ENCODE data around the gene CACNA2D3.

CACNA2D3 gene

GRCh38 chr3:54915976-54916375 is 793.6 kb downstream of the CACNA2D3 start:
- no peaks in the 10 kb centered on the region for H3K9me3 ChIP-seq (ENCODE audit: low read depth, low read length)
- no peak overlapping the region for H3K27ac ChIP-seq
- no peak overlapping the region for H3K4me3 ChIP-seq
- no peaks in the 10 kb centered on the region for H3K36me3 ChIP-seq (ENCODE audit: insufficient read depth, low read length)
- no peak for TF ChIP-seq POLR2AphosphoS5 (IDR thresholded peaks at IDR 0.05; ENCODE audit: borderline replicate concordance, low read depth, low read length)
- no peak overlapping the region for H3K9ac ChIP-seq (ENCODE audit: insufficient read length)
- no peak for DNase-seq (ENCODE audit: low read depth, low spot score)

GRCh38 chr3:54916732-54917131 is 794.4 kb downstream of the CACNA2D3 start:
- H3K36me3 ChIP-seq (ENCODE audit: insufficient read depth, low read length) = no peaks in the 10 kb centered on the region
- no peak overlapping the region for H3K9ac ChIP-seq (ENCODE audit: insufficient read length)
- no peak overlapping the region for H3K4me3 ChIP-seq
- H3K27ac ChIP-seq = no peak overlapping the region
- no peak for DNase-seq (ENCODE audit: low read depth, low spot score)
- TF ChIP-seq EZH2 (IDR thresholded peaks at IDR 0.05) (no peak), POLR2AphosphoS5 (IDR thresholded peaks at IDR 0.05; ENCODE audit: borderline replicate concordance, low read depth, low read length) (no peak), FOXP2 (optimal IDR thresholded peaks at IDR 0.05; ENCODE audit: control extremely low read depth, extremely low read length, insufficient read depth) (no peak)
- H3K9me3 ChIP-seq (ENCODE audit: low read depth, low read length) = no peaks in the 10 kb centered on the region

- Histone ChIP-seq H3K9me3 (ENCODE audit: low read depth, low read length) (no peaks in the 10 kb centered on the region), H3K9ac (ENCODE audit: insufficient read length) (no peak overlapping the region), H3K4me3 (no peak overlapping the region), H3K36me3 (ENCODE audit: insufficient read depth, low read length) (no peaks in the 10 kb centered on the region), H3K27ac (no peak overlapping the region)
- DNase-seq (ENCODE audit: low read depth, low spot score) = no peak
- TF ChIP-seq FOXP2 (optimal IDR thresholded peaks at IDR 0.05; ENCODE audit: control extremely low read depth, extremely low read length, insufficient read depth) (no peak), EZH2 (IDR thresholded peaks at IDR 0.05) (no peak), POLR2AphosphoS5 (IDR thresholded peaks at IDR 0.05; ENCODE audit: borderline replicate concordance, low read depth, low read length) (no peak)
Measured at GRCh38 chr3:54917174-54917573, 794.8 kb downstream of the CACNA2D3 start.

DNA sequence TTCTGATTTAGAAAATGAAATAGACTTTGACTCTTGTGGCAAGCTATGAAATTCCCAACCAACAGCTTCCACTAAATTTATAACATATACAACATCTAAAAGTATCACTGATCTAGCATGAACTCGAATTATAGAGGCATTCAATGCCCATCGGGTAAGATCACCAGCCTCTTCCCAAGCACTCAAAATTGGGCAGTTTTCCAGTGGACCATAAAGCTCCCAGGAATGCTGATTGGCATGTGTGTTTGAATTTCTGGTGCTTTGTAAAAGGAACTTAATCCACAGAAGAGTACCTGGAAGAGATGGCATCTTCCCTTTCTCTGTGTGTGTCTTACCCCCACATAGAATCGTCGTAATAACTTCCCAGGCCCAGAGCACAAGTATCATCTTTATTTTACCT is 795.5 kb downstream of the CACNA2D3 start:
- no peak overlapping the region for H3K27ac ChIP-seq
- H3K36me3 ChIP-seq (ENCODE audit: insufficient read depth, low read length) = no peaks in the 10 kb centered on the region
- no peak for DNase-seq (ENCODE audit: low read depth, low spot score)
- H3K9me3 ChIP-seq (ENCODE audit: low read depth, low read length) = no peaks in the 10 kb centered on the region
- H3K9ac ChIP-seq (ENCODE audit: insufficient read length) = no peak overlapping the region
- no peak overlapping the region for H3K4me3 ChIP-seq
- TF ChIP-seq EZH2 (IDR thresholded peaks at IDR 0.05) = no peak
- TF ChIP-seq POLR2AphosphoS5 (IDR thresholded peaks at IDR 0.05; ENCODE audit: borderline replicate concordance, low read depth, low read length) = no peak

DNA sequence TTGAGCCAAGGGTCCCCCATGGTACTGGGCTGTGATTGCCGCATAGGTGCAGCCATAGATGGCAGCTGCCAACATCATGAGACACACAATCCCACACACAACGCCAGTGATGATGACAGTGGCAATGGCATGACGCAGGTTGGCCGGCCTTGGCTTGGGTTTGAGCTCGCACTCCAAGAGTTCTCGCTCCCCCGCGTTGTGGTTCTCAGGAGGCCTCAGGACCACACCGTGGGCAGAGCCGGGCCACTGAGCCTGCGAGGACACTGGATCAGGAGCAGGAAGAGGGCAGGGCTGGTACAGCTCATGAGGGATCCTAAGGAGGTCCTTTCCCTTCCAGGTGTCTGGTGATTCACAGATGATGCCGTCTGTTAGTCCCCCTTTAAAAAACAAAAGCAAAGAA is 796.2 kb downstream of the CACNA2D3 start:
- H3K9me3 ChIP-seq (ENCODE audit: low read depth, low read length) = no peaks in the 10 kb centered on the region
- no peak for TF ChIP-seq POLR2AphosphoS5 (IDR thresholded peaks at IDR 0.05; ENCODE audit: borderline replicate concordance, low read depth, low read length)
- no peak for TF ChIP-seq EZH2 (IDR thresholded peaks at IDR 0.05)
- TF ChIP-seq FOXP2 (optimal IDR thresholded peaks at IDR 0.05; ENCODE audit: control extremely low read depth, extremely low read length, insufficient read depth) = no peak
- no peak overlapping the region for H3K9ac ChIP-seq (ENCODE audit: insufficient read length)
- H3K36me3 ChIP-seq (ENCODE audit: insufficient read depth, low read length) = no peaks in the 10 kb centered on the region
- DNase-seq (ENCODE audit: low read depth, low spot score) = no peak
- no peak overlapping the region for H3K4me3 ChIP-seq
- H3K27ac ChIP-seq = no peak overlapping the region

- Histone ChIP-seq H3K27ac (no peak within 1 kb of the TSS), H3K36me3 (ENCODE audit: insufficient read depth, low read length) (no peaks in the 10 kb centered on the region), H3K9me3 (ENCODE audit: low read depth, low read length) (no peaks in the 10 kb centered on the region), H3K4me3 (no peak within 1 kb of the TSS), H3K9ac (ENCODE audit: insufficient read length) (no peak within 1 kb of the TSS)
- DNase-seq (ENCODE audit: low read depth, low spot score) = no peak
- TF ChIP-seq POLR2AphosphoS5 (IDR thresholded peaks at IDR 0.05; ENCODE audit: borderline replicate concordance, low read depth, low read length) (no peak), FOXP2 (optimal IDR thresholded peaks at IDR 0.05; ENCODE audit: control extremely low read depth, extremely low read length, insufficient read depth) (no peak), EZH2 (IDR thresholded peaks at IDR 0.05) (no peak)
Measured at GRCh38 chr3:54928046-54928770, 805.9 kb downstream of the CACNA2D3 start, which contains the start of gene LRTM1. Gene LRTM1, minus strand, starts transcription at chr3:54928059. Its CDS starts 148 bp downstream, at chr3:54927911.

- DNase-seq (ENCODE audit: low read depth, low spot score) = no peak
- no peak for TF ChIP-seq POLR2AphosphoS5 (IDR thresholded peaks at IDR 0.05; ENCODE audit: borderline replicate concordance, low read depth, low read length)
- no peak for TF ChIP-seq FOXP2 (optimal IDR thresholded peaks at IDR 0.05; ENCODE audit: control extremely low read depth, extremely low read length, insufficient read depth)
- no peak overlapping the region for H3K4me3 ChIP-seq
- no peak overlapping the region for H3K27ac ChIP-seq
- no peaks in the 10 kb centered on the region for H3K9me3 ChIP-seq (ENCODE audit: low read depth, low read length)
- no peak overlapping the region for H3K9ac ChIP-seq (ENCODE audit: insufficient read length)
- no peaks in the 10 kb centered on the region for H3K36me3 ChIP-seq (ENCODE audit: insufficient read depth, low read length)
Measured at GRCh38 chr3:54931182-54931581, 808.8 kb downstream of the CACNA2D3 start.

DNA sequence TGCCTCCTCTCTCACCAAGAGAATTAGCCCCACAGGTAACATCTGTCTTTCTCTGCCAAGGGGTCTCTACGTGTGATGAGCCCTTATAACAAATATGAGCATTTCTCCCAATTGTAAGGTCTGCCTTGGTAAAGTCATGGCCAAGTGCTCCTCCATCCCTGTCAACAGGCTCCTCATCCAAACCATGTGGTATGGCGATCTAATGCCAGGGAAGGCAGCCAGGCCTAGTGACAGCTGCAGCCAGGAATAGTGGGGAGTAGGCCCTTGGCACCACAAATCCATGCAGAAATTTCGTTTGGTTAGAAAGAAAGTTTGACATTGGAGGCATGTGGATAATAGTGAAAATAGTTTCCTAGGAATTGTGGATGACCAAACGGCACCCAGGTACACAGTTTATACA is 810.3 kb downstream of the CACNA2D3 start:
- H3K9ac ChIP-seq (ENCODE audit: insufficient read length) = no peak overlapping the region
- H3K4me3 ChIP-seq = no peak overlapping the region
- no peaks in the 10 kb centered on the region for H3K36me3 ChIP-seq (ENCODE audit: insufficient read depth, low read length)
- TF ChIP-seq EZH2 (IDR thresholded peaks at IDR 0.05) (no peak), FOXP2 (optimal IDR thresholded peaks at IDR 0.05; ENCODE audit: control extremely low read depth, extremely low read length, insufficient read depth) (no peak), POLR2AphosphoS5 (IDR thresholded peaks at IDR 0.05; ENCODE audit: borderline replicate concordance, low read depth, low read length) (no peak)
- H3K9me3 ChIP-seq (ENCODE audit: low read depth, low read length) = no peaks in the 10 kb centered on the region
- no peak overlapping the region for H3K27ac ChIP-seq
- no peak for DNase-seq (ENCODE audit: low read depth, low spot score)

GRCh38 chr3:54935869-54936268 is 813.5 kb downstream of the CACNA2D3 start:
- Histone ChIP-seq H3K27ac (no peak overlapping the region), H3K4me3 (no peak overlapping the region), H3K9ac (ENCODE audit: insufficient read length) (no peak overlapping the region), H3K9me3 (ENCODE audit: low read depth, low read length) (no peaks in the 10 kb centered on the region), H3K36me3 (ENCODE audit: insufficient read depth, low read length) (no peaks in the 10 kb centered on the region)
- TF ChIP-seq POLR2AphosphoS5 (IDR thresholded peaks at IDR 0.05; ENCODE audit: borderline replicate concordance, low read depth, low read length) (no peak), EZH2 (IDR thresholded peaks at IDR 0.05) (no peak), FOXP2 (optimal IDR thresholded peaks at IDR 0.05; ENCODE audit: control extremely low read depth, extremely low read length, insufficient read depth) (no peak)
- no peak for DNase-seq (ENCODE audit: low read depth, low spot score)
